ENCODE data around the gene COL21A1. TPM values are rescaled to one million over a fixed set of nuclear protein-coding genes. Genes with fewer than 3 reads are reported as not detected.
A peak's percentile ranks its signal among the peaks of the same experiment; 100 is the strongest.
"Not testable (repeated sequence)": the region's sequence is repeated elsewhere in the genome, so short reads cannot be mapped to it uniquely, and the experiment has no call there.

COL21A1 gene
- total RNA-seq = 1.3 TPM
- long read RNA-seq, partial matches to known transcripts = 0 of 1 reads
- long read RNA-seq, other reads (novel, unspliced or antisense) = 1 of 1 reads

- DNase-seq (ENCODE audit: low spot score) = no peak
Measured at GRCh38 chr6:56246881-56247653, at the start of gene COL21A1. TSS of gene COL21A1 (minus strand) at chr6:56247580. CDS start at chr6:56182618, 64,962 bp downstream.

- DNase-seq (ENCODE audit: low spot score) = no peak
Measured at GRCh38 chr6:56293781-56294180, 46.4 kb upstream of the COL21A1 start.

GRCh38 chr6:56292505-56293181 is 45.3 kb upstream of the COL21A1 start:
- DNase-seq (ENCODE audit: low spot score) = no peak

- no peak for DNase-seq (ENCODE audit: low spot score)
Measured at GRCh38 chr6:56291302-56291917, 44.0 kb upstream of the COL21A1 start.

GRCh38 chr6:56289721-56290120 is 42.3 kb upstream of the COL21A1 start:
- no peak for DNase-seq (ENCODE audit: low spot score)

GRCh38 chr6:56288347-56288746 is 41.0 kb upstream of the COL21A1 start:
- DNase-seq (ENCODE audit: low spot score) = no peak

GRCh38 chr6:56282391-56282790 is 35.0 kb upstream of the COL21A1 start:
- no peak for DNase-seq (ENCODE audit: low spot score)

- no peak for DNase-seq (ENCODE audit: low spot score)
Measured at GRCh38 chr6:56280126-56280525, 32.7 kb upstream of the COL21A1 start.

GRCh38 chr6:56279331-56280080 is 32.1 kb upstream of the COL21A1 start:
- DNase-seq (ENCODE audit: low spot score) = no peak

- DNase-seq (ENCODE audit: low spot score) = no peak
Measured at GRCh38 chr6:56278171-56278591, 30.8 kb upstream of the COL21A1 start.

- no peak for DNase-seq (ENCODE audit: low spot score)
Measured at GRCh38 chr6:56270812-56271441, 23.5 kb upstream of the COL21A1 start.

- DNase-seq (ENCODE audit: low spot score) = no peak
Measured at GRCh38 chr6:56268266-56268665, 20.9 kb upstream of the COL21A1 start.

GRCh38 chr6:56266011-56266410 is 18.6 kb upstream of the COL21A1 start:
- DNase-seq (ENCODE audit: low spot score) = no peak

GRCh38 chr6:56263596-56264315 is 16.4 kb upstream of the COL21A1 start:
- no peak for DNase-seq (ENCODE audit: low spot score)

- DNase-seq (ENCODE audit: low spot score) = not testable (repeated sequence)
Measured at GRCh38 chr6:56260593-56260992, 13.2 kb upstream of the COL21A1 start.

- no peak for DNase-seq (ENCODE audit: low spot score)
Measured at GRCh38 chr6:56259234-56260077, 12.1 kb upstream of the COL21A1 start.

- no peak for DNase-seq (ENCODE audit: low spot score)
Measured at GRCh38 chr6:56255349-56255748, 8.0 kb upstream of the COL21A1 start.

GRCh38 chr6:56250266-56250665 is 2.9 kb upstream of the COL21A1 start:
- no peak for DNase-seq (ENCODE audit: low spot score)

GRCh38 chr6:56247654-56248122 is 308 bp upstream of the COL21A1 start:
- peak; percentile 74 for DNase-seq (ENCODE audit: low spot score)
